ENCODE results near the gene POLD2. TPM values are rescaled to one million over a fixed set of nuclear protein-coding genes. Genes with fewer than 3 reads are reported as not detected.

Gene POLD2
- total and polyA plus RNA-seq, 2 of the 8 experiments (the other 6 are each of a cell fraction or from before 2014, with no cell fraction given), result 148 to 214 TPM

GRCh38 chr7:44158096-44158872, 34.9 kb upstream of the POLD2 start:
- Histone ChIP-seq H3K9ac (replicated peaks in 1 of 4; ENCODE audit: extremely low read depth in 1 of 4, low read depth in 3 of 4, low read length in 3 of 4) (no peak overlapping the region), H3K23me2 (ENCODE audit: low read depth, low read length) (no peaks in the 10 kb centered on the region), H3K79me1 (ENCODE audit: low read depth, low read length) (no peaks in the 10 kb centered on the region), H2BK20ac (ENCODE audit: low read length) (no peak overlapping the region), H2BK15ac (ENCODE audit: low read length) (no peak overlapping the region), H3K79me2 (ENCODE audit: control insufficient read depth in 1 of 2, insufficient read depth in 2 of 2, low read length in 2 of 2) (no peaks in the 10 kb centered on the region), H2AK5ac (ENCODE audit: low read depth, low read length) (no peak overlapping the region), H4K20me1 (replicated peaks in 1 of 2; ENCODE audit: control insufficient read depth in 1 of 2, insufficient read depth in 2 of 2, low read length in 2 of 2) (no peaks in the 10 kb centered on the region), H4K91ac (replicated peaks; ENCODE audit: insufficient read length, low read length) (no peak overlapping the region), H3K4ac (replicated peaks; ENCODE audit: insufficient read length, low read depth, low read length) (no peak overlapping the region), H3K14ac (ENCODE audit: insufficient read length) (no peak overlapping the region), H4K8ac (ENCODE audit: extremely low read depth, insufficient read depth, low read length) (no peak overlapping the region), H3K23ac (ENCODE audit: insufficient read length) (no peak overlapping the region), H2BK120ac (replicated peaks; ENCODE audit: low read depth, low read length) (no peak overlapping the region), H3K56ac (replicated peaks; ENCODE audit: insufficient read length, low read depth, low read length) (no peak overlapping the region), H3K18ac (ENCODE audit: extremely low read depth, low read length) (no peak overlapping the region), H2AFZ (ENCODE audit: low read length) (no peak overlapping the region), H3K4me2 (ENCODE audit: insufficient read depth in 1 of 2, low read depth in 2 of 2, low read length in 2 of 2) (no peak overlapping the region), H2BK5ac (ENCODE audit: low read depth, low read length) (no peak overlapping the region), H3K27me3 (replicated peaks in 1 of 4; ENCODE audit: control insufficient read depth in 3 of 4, extremely low read depth in 1 of 4, insufficient read depth in 3 of 4, low read length in 3 of 4) (no peaks in the 10 kb centered on the region; a peak in 1 of 7 replicates), H3K27ac (ENCODE audit: low read depth, low read length) (no peak overlapping the region), H3K4me1 (replicated peaks in 1 of 4; ENCODE audit: control insufficient read depth in 3 of 4, insufficient read depth in 4 of 4, low read length in 3 of 4) (no peaks in the 10 kb centered on the region), H4K5ac (ENCODE audit: insufficient read length, low read depth, low read length) (no peak overlapping the region), H3K4me3 (ENCODE audit: extremely low read depth in 1 of 4, insufficient read depth in 2 of 4, low read depth in 3 of 4, low read length in 4 of 4) (no peak overlapping the region), H3K9me3 (ENCODE audit: insufficient read depth in 2 of 2, low read depth in 1 of 2, low read length in 1 of 2) (no peaks in the 10 kb centered on the region), H2BK12ac (ENCODE audit: low read depth, low read length) (no peak overlapping the region), H3K36me3 (ENCODE audit: control insufficient read depth in 2 of 4, insufficient read depth in 4 of 4, low read length in 3 of 4) (no peaks in the 10 kb centered on the region)
- POLR2A ChIA-PET (ENCODE audit: partially characterized antibody), result no interaction called here
- CTCF ChIA-PET (ENCODE audit: partially characterized antibody), result interaction anchor here (0.6 to 2.5 kb wide), 4 partner anchors 10 to 56 kb away, joined by 3 to 8 read pairs (median 4); no protein-coding TSS in a partner anchor
- no peak for DNase-seq (ENCODE audit: low read depth in 1 of 2, low spot score in 2 of 2)
- FAIRE-seq, result no peak
- 87% methylated on average over 10 of the region's 10 CpGs; no CpG with 5 or more reads in 1 of the 2 experiments for WGBS, 2 experiments (ENCODE audit: extremely low coverage in 1 of 2, insufficient coverage in 1 of 2, insufficient read length in 1 of 2, insufficient replicate concordance in 2 of 2, low coverage in 1 of 2, low lambda C conversion rate in 2 of 2, missing lambda C conversion rate in 1 of 2)
- TF ChIP-seq, protein P1, sequence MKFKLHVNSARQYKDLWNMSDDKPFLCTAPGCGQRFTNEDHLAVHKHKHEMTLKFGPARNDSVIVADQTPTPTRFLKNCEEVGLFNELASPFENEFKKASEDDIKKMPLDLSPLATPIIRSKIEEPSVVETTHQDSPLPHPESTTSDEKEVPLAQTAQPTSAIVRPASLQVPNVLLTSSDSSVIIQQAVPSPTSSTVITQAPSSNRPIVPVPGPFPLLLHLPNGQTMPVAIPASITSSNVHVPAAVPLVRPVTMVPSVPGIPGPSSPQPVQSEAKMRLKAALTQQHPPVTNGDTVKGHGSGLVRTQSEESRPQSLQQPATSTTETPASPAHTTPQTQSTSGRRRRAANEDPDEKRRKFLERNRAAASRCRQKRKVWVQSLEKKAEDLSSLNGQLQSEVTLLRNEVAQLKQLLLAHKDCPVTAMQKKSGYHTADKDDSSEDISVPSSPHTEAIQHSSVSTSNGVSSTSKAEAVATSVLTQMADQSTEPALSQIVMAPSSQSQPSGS (IDR thresholded peaks at IDR 0.05; ENCODE audit: low read length), result no peak
- TF ChIP-seq BRCA1 (IDR thresholded peaks at IDR 0.05; ENCODE audit: low read depth, low read length), result no peak
- no peak for TF ChIP-seq KDM4A (IDR thresholded peaks at IDR 0.05; ENCODE audit: low read depth, low read length, severe bottlenecking)
- no peak for TF ChIP-seq BACH1 (IDR thresholded peaks at IDR 0.05; ENCODE audit: low read length)
- no peak for TF ChIP-seq MAFK (IDR thresholded peaks at IDR 0.05; ENCODE audit: low read depth, low read length)

Data from H1 (cell line).